Glomerular endothelial cell (primary cell): ENCODE measurements around the gene DNAJC13. TPM values are rescaled to one million over a fixed set of nuclear protein-coding genes. Genes with fewer than 3 reads are reported as not detected.

Experiments
- DNase-seq: peaks from one replicate; pipeline ENCODE4 v3.0.0-alpha.2; 2011; ENCODE audit warnings: low read depth, low spot score; ENCODE audit errors: extremely low read depth
- total RNA-seq: library from RNA; depleted of rRNA; stranded (reverse); fragments of >200 nt; gene quantifications from 2 replicates; pipeline ENCODE4 v1.2.3, GENCODE V29; 2015

The DNAJC13 gene
- total RNA-seq, 1 donor from 2014 or later: 49.9 TPM

DNA sequence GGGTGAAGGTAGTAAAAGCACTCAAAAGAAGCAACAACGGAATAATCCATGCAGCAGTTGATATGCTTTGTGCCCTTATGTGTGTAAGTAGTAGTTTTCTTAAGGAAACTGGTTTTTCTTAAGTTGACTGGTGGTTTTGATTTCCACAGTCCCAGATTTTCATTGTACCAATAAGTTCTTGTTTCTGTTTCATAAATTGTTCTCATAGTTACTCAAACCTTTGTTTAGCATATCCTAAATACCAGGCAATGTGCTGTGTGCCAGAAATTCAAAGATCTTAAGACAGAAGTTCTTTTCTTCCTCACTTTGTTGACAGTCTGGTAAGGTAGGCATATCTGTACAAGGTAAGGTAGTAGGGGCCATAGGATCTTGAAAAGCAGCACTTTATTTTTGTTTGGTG, 40.0 kb downstream of the DNAJC13 start:
- DNase-seq: no peak

DNA sequence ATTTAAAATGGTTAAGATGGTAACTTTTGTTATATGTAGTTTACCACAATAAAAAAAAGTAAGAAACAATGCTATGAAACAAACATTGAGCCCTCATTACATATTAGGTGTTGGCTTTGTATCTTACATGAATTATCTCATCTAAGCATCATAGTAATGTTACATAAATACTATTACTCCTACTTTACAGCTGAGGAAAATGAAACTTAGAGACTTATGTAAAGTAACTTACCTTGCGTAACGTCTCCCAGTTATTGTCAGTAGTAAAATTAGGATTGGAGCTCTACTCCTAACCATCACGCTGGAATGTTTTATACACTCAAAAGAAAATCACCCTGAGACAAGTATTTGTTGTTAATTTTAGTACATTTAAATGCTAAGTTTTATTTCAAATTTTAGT, 42.2 kb downstream of the DNAJC13 start:
- no peak for DNase-seq

DNA sequence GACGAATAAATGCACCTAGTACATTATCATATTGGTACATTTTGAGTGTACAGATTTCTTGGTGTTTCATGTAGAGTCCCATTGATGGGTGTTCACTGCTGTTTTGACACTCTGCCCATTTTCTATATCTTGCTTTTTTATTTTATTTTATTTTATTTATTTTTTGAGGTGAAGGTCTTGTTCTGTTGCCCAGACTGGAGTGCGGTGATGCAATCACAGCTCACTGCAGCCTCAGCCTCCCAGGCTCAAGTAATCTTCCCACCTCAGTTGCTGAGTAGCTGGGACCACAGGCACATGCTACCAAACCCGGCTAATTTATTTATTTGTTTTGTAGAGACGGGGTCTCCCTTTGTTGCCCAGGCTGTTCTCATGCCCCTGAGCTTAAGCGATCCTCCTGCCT, 44.2 kb downstream of the DNAJC13 start:
- DNase-seq: no peak

DNA sequence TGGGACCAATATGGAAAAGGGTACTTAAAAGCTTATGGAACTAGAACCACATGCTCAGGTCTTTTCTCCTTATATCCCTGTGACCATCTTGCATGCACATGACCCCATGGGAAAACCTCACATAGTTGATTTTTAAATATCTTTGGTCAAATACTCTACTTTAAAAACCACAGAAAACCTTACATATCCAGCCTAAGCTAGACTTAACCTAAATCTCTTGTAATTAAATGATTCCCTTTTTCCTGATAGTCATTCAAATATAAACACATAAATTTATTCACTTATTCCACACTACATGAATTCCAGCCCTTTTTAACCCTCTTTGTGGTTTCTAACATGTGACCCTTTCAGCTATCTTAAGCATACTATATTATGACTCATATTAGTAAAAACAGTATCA, 46.8 kb downstream of the DNAJC13 start:
- DNase-seq: no peak

DNA sequence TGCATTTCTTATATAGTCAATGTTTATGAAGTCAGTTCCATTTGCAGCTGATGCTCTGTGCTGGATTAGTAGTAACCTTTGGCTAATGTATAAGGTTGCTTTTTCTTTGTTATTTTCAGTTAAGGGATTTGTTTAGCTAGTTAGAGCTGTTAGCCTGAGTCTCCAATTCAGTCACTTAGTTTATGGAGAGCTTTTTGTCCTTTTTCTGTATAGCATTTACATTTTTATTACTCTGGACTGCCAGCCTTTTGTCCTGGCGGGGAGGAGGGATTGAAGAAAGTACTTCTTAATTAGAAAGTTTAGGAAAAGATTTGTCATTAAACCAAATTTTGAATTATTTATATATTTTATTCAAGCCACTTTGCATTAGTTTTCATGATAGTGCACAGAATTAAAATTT, 52.0 kb downstream of the DNAJC13 start:
- no peak for DNase-seq

DNA sequence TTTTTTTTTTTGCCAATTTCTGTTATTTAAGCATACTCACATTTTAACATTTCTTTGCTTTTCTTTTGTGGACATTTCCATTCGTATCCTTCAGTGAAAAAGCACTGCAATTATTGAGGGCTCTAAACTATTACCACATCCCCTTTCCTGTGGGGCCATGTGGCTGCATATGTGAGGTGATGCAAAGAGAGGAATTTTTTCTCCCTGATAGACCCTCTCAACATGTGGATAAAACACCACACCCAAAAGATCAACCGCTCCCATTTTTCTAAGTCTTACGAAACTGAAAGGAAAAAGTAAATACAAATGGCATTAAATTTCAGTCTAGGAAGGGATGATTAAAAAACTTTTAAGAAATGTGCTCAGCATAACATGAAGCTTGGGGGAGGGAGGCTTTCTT, 68.8 kb downstream of the DNAJC13 start:
- DNase-seq: no peak

DNA sequence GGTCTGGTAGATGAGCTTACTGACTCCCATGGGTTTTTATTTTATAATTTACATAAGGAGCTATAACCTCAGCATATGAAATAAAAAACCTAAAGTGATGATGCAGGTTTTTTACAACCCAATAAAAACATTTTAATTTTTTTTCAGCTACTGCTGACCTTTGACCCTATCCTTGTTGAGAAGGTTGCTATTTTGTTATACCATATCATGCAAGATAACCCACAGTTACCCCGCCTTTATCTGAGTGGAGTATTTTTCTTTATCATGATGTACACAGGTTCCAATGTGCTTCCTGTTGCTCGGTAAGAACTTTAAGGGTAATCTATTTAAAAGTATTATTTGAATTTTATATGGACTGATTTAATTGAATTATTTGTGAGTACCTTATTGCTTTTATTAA, 70.8 kb downstream of the DNAJC13 start:
- DNase-seq: no peak

DNA sequence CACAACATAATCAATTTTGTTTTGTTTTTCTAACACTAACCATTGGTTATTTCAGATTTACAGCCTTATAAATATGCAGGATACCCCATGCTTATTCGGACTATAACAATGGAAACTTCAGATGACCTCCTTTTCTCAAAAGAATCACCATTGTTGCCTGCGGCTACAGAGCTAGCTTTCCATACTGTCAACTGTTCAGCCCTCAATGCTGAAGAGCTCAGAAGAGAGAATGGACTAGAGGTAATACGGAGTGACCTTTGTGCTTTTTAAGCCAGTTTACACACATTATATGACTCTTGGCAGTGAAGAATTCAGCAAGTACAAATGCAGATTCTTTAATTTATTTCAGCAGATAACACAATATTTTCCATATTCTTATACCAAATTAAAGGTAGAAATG, 81.8 kb downstream of the DNAJC13 start:
- DNase-seq: no peak

DNA sequence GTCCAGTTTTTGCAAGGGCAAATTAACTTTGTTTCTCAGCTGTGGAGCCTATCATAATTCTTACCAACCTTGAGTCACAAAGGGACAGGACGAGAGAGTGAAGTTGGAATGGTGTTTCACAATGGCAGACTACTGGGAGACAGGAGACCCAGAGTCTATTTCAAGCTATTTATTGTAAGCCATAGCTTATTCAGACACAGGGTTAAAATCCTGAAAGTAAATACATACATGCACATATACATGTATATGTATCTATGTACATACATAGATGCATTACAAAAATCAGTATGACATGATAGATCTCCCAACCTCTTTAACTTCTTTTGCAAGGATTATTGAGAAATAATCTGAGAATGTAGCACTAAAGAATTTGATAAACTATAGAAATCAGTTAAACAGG, 86.3 kb downstream of the DNAJC13 start:
- DNase-seq: no peak

DNA sequence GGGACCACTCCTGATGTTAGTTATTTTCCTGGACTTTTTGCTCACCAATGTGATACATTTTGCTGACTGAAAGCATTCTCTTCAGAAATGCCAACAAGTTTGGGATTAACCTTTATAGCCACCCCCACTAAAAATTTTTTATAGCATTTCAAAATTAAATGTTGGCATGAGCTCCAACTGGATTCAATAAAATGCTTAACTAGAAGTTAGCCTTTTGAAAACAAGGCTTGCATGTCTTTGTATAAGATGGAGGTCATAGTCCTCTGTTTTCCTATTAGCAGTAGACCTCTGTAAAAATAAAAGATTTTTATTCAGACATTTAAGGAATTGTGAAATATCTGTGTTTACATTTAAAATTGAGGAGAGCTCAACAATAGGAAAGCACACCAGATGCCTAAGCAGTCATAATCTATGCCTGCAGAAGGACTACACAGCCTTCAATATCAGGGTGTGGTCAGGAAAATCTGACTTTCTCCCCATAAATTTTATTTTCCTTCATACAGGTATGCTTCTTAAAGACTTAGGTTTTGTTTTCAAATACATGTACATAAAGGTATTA, 87.2 kb downstream of the DNAJC13 start:
- no peak for DNase-seq

DNA sequence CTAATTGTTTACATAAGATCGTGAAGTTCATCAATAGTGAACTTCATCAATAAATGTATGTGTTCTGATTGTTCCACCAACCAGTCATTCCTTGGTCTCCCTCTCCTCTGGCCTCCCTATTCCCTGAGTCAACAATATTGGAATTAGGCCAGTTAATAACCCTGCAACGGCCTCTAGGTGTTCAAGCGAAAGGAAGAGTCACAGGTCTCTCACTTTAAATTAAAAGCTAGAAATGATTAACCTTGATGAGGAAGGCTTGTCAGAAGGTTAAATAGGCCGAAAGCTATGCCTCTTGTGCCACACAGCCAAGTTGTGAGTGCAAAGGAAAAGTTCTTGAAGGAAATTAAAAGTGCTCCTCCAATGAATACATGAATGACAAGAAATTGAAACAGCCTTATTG, 90.4 kb downstream of the DNAJC13 start:
- DNase-seq: no peak

DNA sequence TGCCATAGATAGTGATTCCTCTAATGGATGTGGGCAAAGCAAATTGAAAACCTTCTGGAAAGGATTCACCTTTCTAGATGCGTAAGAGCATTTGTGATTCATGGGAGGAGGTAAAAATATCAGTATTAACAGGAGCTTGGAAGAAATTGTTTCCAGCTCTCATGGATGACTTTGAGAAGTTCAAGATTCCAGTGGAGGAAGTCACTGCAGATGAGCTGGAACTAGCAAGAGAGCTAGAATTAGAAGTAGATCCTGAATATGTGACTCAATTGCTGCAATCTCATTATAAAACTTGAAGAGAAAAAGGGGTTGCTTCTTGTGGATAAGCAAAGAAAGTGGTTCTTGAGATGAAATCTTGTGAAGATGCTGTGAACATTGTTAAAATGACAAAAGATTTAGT, 91.8 kb downstream of the DNAJC13 start:
- no peak for DNase-seq

DNA sequence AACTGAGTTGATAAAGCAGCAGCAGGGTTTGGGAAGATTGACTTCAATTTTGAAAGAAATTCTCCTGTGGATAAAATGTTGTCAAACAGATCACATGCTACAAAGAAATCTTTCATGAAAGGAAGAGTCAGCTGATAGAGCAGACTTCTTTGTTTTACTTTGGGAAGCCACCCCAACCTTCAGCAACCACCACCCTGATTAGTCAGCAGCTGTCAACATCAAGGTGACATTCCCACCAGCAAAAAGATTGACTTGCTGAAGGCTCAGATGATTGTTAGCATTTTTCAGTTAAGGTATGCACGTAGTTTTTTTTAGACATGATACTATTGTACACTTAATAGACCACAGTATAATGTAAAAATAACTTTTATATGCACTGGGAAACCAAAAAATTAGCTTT, 92.2 kb downstream of the DNAJC13 start:
- DNase-seq: no peak

DNA sequence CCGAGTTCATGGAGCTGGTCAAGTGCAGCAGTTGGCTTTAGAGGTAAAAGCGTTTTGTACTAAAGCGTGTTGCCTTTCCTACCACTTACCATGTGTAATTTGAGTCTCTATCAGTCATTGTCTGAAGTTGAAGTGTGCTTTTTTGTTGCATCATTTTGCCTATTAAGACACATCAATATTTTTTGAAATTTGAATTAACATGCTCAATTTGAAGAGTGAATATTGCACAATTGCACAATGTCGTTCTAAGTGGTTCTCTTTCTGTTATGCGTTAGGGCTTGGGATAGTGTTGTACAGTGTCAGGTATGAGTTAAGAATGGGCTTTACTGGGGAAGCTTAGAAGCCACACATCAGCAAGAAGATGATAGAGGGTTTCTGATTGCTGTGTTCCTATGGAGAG, 95.8 kb downstream of the DNAJC13 start:
- DNase-seq: no peak

DNA sequence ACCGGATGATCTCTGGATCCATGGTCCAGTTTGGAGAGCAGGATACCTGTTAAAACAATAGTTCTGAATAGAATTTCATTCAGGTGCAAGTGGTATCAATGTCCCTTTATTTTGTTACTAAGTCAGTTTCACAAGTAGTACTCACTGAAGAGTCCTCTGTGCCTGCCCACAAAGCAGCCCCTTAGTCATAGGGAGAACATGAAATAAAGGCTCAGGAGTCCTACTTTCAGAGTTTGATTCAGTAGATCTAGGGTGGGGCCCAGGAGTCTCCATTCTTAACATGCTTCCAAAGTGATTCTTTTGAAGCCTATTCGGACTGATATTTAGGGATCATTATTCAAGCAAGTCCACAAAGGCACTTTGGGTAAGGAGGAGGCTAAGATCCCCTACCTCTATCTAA, 100.0 kb downstream of the DNAJC13 start:
- DNase-seq: no peak

DNA sequence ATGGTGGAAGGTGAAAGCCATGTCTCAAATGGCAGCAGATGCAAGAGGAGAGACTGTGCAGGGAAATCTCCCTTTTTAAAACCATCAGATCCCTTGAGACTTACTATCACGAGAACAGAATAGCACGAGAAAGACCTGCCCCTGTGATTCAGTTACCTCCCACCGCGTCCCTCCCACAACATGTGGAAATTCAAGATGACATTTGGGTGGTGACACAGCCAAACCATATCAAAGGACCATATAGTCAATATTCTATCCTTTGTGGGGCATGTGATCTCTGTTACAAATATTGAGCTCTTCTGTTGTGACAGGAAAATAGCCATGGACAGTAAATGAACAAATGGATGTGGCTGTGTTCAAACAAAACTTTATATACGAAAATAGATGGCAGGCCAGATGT, 102.6 kb downstream of the DNAJC13 start:
- DNase-seq: no peak

DNA sequence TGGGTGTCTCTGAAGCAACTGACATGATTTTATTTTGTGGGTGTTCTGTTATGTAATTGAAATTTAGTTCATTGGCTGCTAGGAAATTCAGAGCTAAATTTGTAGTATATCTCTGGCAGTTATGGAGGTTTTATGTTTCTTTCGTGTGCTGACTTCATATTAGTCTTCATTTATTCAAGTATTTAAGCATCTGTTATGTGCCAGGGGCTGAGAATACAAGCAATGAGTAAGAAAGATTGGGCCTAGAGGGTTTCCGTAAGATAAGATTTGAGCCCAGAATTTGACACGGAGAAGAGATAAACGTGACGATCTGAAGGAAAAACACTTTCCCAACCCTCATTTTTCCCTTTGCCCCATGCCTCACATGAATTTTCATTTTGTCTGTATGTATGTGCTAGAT, 104.6 kb downstream of the DNAJC13 start:
- DNase-seq: no peak

DNA sequence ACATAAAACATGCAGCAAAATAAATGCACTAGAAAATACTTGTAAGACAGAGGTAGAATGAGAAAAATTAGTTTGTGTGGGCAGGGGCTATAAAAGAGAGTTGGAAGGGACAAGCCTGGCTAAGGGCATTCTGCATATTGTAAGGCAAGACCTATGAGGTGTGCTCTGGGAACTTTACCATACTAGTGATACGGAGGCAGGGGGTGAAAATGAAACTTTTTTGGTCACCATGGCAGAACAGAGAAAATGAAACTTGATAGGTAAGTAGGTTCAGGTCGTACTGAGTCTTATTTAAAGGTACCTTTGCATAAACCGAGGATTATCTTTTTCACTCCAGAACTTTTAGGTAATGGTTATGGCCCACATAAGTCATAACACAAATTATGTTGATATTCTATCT, 105.1 kb downstream of the DNAJC13 start:
- no peak for DNase-seq

DNA sequence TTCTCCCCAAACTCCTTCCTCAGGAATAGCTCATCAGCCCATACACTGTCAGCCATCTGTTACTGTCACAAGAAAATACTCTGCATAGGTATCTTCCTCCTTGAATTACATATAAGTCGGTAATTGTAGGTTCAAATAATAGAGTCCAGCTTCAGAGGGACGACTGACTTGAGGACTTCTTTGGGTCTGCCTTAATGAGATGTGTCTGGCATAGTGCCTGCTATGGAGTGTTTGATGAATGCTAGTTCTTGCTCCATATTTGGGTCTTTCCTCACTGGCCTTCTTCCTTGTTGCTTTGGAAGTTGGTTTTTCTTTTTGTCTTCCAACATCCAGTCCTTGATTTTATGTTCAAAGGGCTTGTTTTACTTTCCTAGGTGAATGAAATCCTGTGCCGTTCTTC, 113.3 kb downstream of the DNAJC13 start:
- no peak for DNase-seq

DNA sequence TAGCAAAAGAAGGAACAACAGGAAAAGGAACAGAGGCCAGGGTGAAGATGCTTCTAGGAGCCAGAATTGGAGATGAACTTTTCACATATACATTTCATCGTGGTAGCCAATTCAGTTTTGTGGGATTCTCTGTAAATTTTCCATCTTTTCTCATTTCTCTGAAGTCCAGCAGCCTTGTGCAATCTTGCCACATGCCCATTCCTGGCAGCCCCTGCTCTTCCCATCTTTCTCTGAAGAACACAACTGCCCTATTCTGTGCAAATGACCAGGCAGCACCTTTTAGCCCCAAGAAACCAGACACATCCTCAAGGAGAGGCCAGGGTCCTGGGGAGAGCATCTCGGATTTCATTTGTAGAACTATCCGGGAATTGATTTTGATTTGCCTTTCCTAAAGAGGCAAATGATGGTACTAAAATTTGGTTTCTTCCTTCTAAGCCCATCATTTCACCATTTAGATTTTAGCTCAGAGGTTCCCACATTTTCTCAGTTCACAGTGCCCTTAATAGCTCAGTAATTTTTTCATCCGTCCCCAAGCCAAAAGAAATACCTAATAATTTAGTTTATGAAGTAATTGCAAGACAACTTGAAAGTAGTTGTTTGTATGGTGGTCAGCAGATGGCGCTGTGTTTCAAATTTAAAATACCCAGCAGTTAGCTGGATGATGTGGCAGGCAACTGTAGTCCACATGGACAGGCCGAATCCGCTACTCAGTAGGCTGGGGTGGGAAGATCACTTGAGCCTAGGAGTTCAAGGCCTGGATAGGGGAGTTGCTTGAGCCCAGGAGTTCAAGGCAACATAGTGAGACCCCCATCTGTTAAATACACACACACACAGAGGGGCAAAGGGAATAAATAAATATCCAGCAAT, 118.5 kb downstream of the DNAJC13 start:
- DNase-seq: peak; percentile 68

DNA sequence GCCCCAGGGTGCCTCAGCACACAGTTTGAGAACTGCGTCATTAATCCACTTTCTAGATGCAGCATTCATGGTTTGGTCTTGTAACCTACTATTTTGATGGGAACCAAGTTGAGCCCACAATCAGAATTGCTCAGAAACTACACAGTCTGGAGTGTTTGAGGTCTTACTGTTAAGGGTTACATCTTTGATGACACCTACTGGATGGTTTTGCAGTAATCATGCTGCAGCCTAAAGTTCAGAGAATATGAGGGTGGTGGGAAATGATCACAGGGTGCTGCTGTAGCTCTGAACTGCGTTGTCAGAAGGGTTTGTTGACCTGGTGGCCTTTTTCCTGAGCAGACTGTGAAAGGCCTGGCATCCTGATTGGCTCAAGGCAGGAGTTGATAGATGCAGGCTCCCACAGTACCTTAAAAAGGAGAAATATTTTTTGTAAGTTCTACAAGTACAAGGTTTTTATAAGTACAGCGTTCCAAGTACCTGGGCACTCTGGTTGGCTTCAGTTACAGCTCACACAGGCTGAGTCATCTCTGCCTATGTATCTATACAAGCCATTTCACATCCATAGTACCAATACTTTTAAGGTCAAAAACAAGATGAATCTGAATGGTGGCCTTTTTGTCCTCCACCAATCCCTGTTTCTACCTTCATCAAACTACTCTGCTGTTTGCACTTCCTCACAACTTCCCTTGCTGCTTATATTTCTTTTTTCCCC, 119.3 kb downstream of the DNAJC13 start:
- DNase-seq: no peak

DNA sequence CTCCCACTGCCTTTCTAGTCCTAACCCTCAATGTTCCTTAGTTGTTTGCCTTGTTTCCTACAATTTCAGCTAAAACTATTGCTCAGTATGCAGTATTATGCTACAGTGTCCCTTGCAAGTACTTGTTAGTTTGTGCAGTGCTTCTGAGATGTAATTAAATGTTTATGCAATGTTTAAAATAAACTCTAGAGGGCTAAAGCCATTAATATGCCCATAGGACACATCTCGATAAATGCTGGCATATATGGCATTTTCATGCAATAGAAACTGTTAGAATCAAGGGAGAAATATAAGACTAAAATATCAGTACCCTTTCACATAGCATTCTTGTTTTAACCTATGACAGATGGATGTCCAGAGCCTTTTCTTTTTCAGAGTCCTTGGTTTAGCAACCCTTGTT, 120.0 kb downstream of the DNAJC13 start:
- no peak for DNase-seq
